OCI-LY7 (cell line): ENCODE measurements around the gene RGS17. TPM values are rescaled to one million over a fixed set of nuclear protein-coding genes. Genes with fewer than 3 reads are reported as not detected.

Experiments
- BruUV-seq: library from RNA; stranded (reverse); fragments of 400-500 nt; replicated peaks from 2 replicates; lab custom pipeline; 2021; lab: Mats Ljungman, UMichigan
- CTCF ChIA-PET: fragments of 300-600 bp; sonication (Branson Sonifier 250); formaldehyde crosslinking; loops from one replicate; lab custom pipeline; 2022; ENCODE audit warnings: antibody characterized with exemption; ENCODE audit not compliant: unreplicated experiment; lab: Charles Lee
- POLR2A ChIA-PET: fragments of 300-600 bp; sonication (Branson Sonifier 250); formaldehyde crosslinking; loops from one replicate; lab custom pipeline; 2022; ENCODE audit warnings: antibody characterized with exemption; lab: Charles Lee
- DNase-seq: peaks from one replicate; pipeline ENCODE4 v3.0.0-alpha.2; 2015; ENCODE audit warnings: low spot score
- H2AFZ ChIP-seq: fragments of 200-600 bp; sonication (generic), shearing (Covaris generic); 2 replicates; pipeline ENCODE4 v1.6.1; 2014; ENCODE audit warnings: mild to moderate bottlenecking, antibody characterized with exemption, low read length, moderate library complexity
- H3K27ac ChIP-seq: fragments of 200-600 bp; sonication (generic); 2 replicates; pipeline ENCODE4 v1.5.1; 2014; ENCODE audit warnings: mixed run types, low read depth, mild to moderate bottlenecking, moderate library complexity, low read length, inconsistent platforms; ENCODE audit not compliant: poor library complexity, severe bottlenecking
- H3K36me3 ChIP-seq: fragments of 200-600 bp; sonication (generic); 2 replicates; pipeline ENCODE4 v1.6.1; 2014; ENCODE audit warnings: mild to moderate bottlenecking, antibody characterized with exemption, low read length, moderate library complexity, mixed read lengths; ENCODE audit not compliant: insufficient read depth
- H3K4me1 ChIP-seq: fragments of 200-600 bp; sonication (generic); 2 replicates; pipeline ENCODE4 v1.5.1; 2014; ENCODE audit warnings: mild to moderate bottlenecking, low read length; ENCODE audit not compliant: insufficient read depth, poor library complexity, severe bottlenecking
- H3K4me2 ChIP-seq: fragments of 200-600 bp; sonication (generic); 2 replicates; pipeline ENCODE4 v1.6.1; 2014; ENCODE audit warnings: mild to moderate bottlenecking, low read length
- H3K4me3 ChIP-seq: fragments of 200-600 bp; sonication (generic); 2 replicates; pipeline ENCODE4 v1.5.1; 2014; ENCODE audit warnings: mild to moderate bottlenecking, low read depth, low read length; ENCODE audit not compliant: poor library complexity, severe bottlenecking
- H3K79me2 ChIP-seq: fragments of 200-600 bp; sonication (generic); 2 replicates; pipeline ENCODE4 v1.6.1; 2016; ENCODE audit warnings: low read depth, mild to moderate bottlenecking, low read length, moderate library complexity, mixed read lengths; ENCODE audit not compliant: insufficient read depth
- H3K9me2 ChIP-seq: fragments of 200-600 bp; sonication (generic); 2 replicates; pipeline ENCODE4 v1.6.1; 2016; ENCODE audit warnings: mild to moderate bottlenecking, low read length, mixed read lengths; ENCODE audit not compliant: insufficient read depth
- H3K9me3 ChIP-seq: fragments of 200-600 bp; sonication (generic); 2 replicates; pipeline ENCODE4 v1.6.1; 2014; ENCODE audit warnings: mild to moderate bottlenecking, mixed run types, low read length, mixed read lengths
- H4K20me1 ChIP-seq: fragments of 200-600 bp; sonication (generic); 2 replicates; pipeline ENCODE4 v1.6.1; 2014; ENCODE audit warnings: mild to moderate bottlenecking, antibody characterized with exemption, low read length, moderate library complexity, mixed read lengths; ENCODE audit not compliant: insufficient read depth
- CTCF ChIP-seq: fragments of 200-600 bp; sonication (generic); conservative IDR thresholded peaks from 2 replicates; pipeline ENCODE4 v1.5.1; 2014; ENCODE audit warnings: mild to moderate bottlenecking, antibody characterized with exemption, low read length, moderate library complexity, mixed read lengths
- EZH2phosphoT487 ChIP-seq: fragments of 200-600 bp; sonication (generic); IDR thresholded peaks from 2 replicates; pipeline ENCODE4 v1.6.1; 2018; ENCODE audit warnings: low read depth, borderline replicate concordance, mild to moderate bottlenecking, mixed run types, antibody characterized with exemption, low read length, moderate library complexity, mixed read lengths
- intact Hi-C: fragments of 100-400 bp; cut with micrococcal nuclease; formaldehyde crosslinking; loops from one replicate; pipeline ENCODE4 v1.10.0; 2022; ENCODE audit not compliant: unreplicated experiment
- total RNA-seq, 2 experiments: library from RNA; depleted of rRNA in 1 of 2; stranded (reverse); fragments of >200 nt in 1 of 2; shearing (Covaris generic) in 1 of 2; gene quantifications; 2 replicates each; pipeline ENCODE4 v1.2.3, GENCODE V29; 2014 to 2022

The RGS17 gene
- total RNA-seq, 2 experiments from 2014 or later = not detected

- Histone ChIP-seq H3K9me3 (no peaks in the 10 kb centered on the region), H4K20me1 (no peaks in the 10 kb centered on the region), H3K36me3 (no peaks in the 10 kb centered on the region), H3K9me2 (no peaks in the 10 kb centered on the region), H3K4me2 (no peak overlapping the region), H2AFZ (no peak overlapping the region), H3K79me2 (no peaks in the 10 kb centered on the region), H3K4me3 (no peak overlapping the region), H3K4me1 (no peaks in the 10 kb centered on the region), H3K27ac (no peak overlapping the region)
- DNase-seq = no peak
- ChIA-PET POLR2A (no interaction called here), CTCF (no interaction called here)
- no TSS peak for BruUV-seq
- TF ChIP-seq EZH2phosphoT487 (no peak), CTCF (no peak)
- intact Hi-C loops = no loop called here
Measured at GRCh38 chr6:153146413-153146812, 15.3 kb upstream of the RGS17 start.

- H3K27ac ChIP-seq = no peak overlapping the region
- H3K4me2 ChIP-seq = no peak overlapping the region
- TF ChIP-seq CTCF (no peak), EZH2phosphoT487 (no peak)
- no peaks in the 10 kb centered on the region for H3K79me2 ChIP-seq
- CTCF ChIA-PET = no interaction called here
- H4K20me1 ChIP-seq = no peaks in the 10 kb centered on the region
- BruUV-seq = no TSS peak
- POLR2A ChIA-PET = interaction anchor here (0.6 kb wide), 2 partner anchors 437 to 1520 kb away, joined by 3 read pairs; no protein-coding TSS in a partner anchor
- H3K9me3 ChIP-seq = no peaks in the 10 kb centered on the region
- H3K36me3 ChIP-seq = no peaks in the 10 kb centered on the region
- DNase-seq = no peak
- intact Hi-C loops = no loop called here
- no peak overlapping the region for H3K4me3 ChIP-seq
- H3K9me2 ChIP-seq = no peaks in the 10 kb centered on the region
- no peak overlapping the region for H2AFZ ChIP-seq
- H3K4me1 ChIP-seq = no peaks in the 10 kb centered on the region
Measured at GRCh38 chr6:153145591-153145990, 14.5 kb upstream of the RGS17 start.

GRCh38 chr6:153143200-153143599 is 12.1 kb upstream of the RGS17 start:
- intact Hi-C loops = no loop called here
- no peaks in the 10 kb centered on the region for H3K79me2 ChIP-seq
- CTCF ChIA-PET = no interaction called here
- no TSS peak for BruUV-seq
- H2AFZ ChIP-seq = no peak overlapping the region
- DNase-seq = no peak
- TF ChIP-seq CTCF = no peak
- TF ChIP-seq EZH2phosphoT487 = no peak
- H3K9me2 ChIP-seq = no peaks in the 10 kb centered on the region
- no peaks in the 10 kb centered on the region for H3K4me1 ChIP-seq
- POLR2A ChIA-PET = interaction anchor here (0.5 kb wide), 1 partner anchor 10 kb away, joined by 4 read pairs; no protein-coding TSS in a partner anchor
- H3K4me3 ChIP-seq = no peak overlapping the region
- no peaks in the 10 kb centered on the region for H3K36me3 ChIP-seq
- H3K4me2 ChIP-seq = no peak overlapping the region
- no peaks in the 10 kb centered on the region for H3K9me3 ChIP-seq
- H3K27ac ChIP-seq = no peak overlapping the region
- H4K20me1 ChIP-seq = no peaks in the 10 kb centered on the region
